Progenitor cell of endocrine pancreas (in vitro differentiated cells): Measurements from ENCODE around the gene OR52E4. TPM values are rescaled to one million over a fixed set of nuclear protein-coding genes. Genes with fewer than 3 reads are reported as not detected.

Source experiments
- DNase-seq: peaks from one replicate; pipeline ENCODE4 v3.0.0; 2021; ENCODE audit warnings: low spot score; ENCODE audit not compliant: unreplicated experiment
- H3K27ac Mint-ChIP-seq: 2 replicates; pipeline ENCODE4 v1.8.0; 2021; ENCODE audit warnings: mild to moderate bottlenecking, moderate library complexity, mixed read lengths
- H3K27me3 Mint-ChIP-seq: 2 replicates; pipeline ENCODE4 v1.8.0; 2021; ENCODE audit warnings: mixed read lengths
- H3K36me3 Mint-ChIP-seq: 2 replicates; pipeline ENCODE4 v1.8.0; 2022; ENCODE audit warnings: mixed read lengths; ENCODE audit not compliant: insufficient read depth
- H3K4me1 Mint-ChIP-seq: 2 replicates; pipeline ENCODE4 v1.8.0; 2021; ENCODE audit warnings: low read depth, mixed read lengths
- H3K4me3 Mint-ChIP-seq: 2 replicates; pipeline ENCODE4 v1.8.0; 2021; ENCODE audit warnings: low read depth, mild to moderate bottlenecking, moderate library complexity, mixed read lengths
- H3K9me3 Mint-ChIP-seq: 2 replicates; pipeline ENCODE4 v1.8.0; 2021; ENCODE audit warnings: low read depth, mixed read lengths
- total RNA-seq: library from RNA; stranded (reverse); gene quantifications from 2 replicates; pipeline ENCODE4 v1.2.1, GENCODE V29; 2021
- TF ChIP-seq, protein P1 (sequence below): fragments of 200-600 bp; sonication (generic); IDR thresholded peaks from one replicate; pipeline ENCODE4 v1.5.0; 2021; ENCODE audit warnings: antibody characterized with exemption, mild to moderate bottlenecking; ENCODE audit not compliant: unreplicated experiment

Gene OR52E4
- total RNA-seq, 1 donor from 2014 or later: not detected

GRCh38 chr11:5892908-5893307 is 12.5 kb downstream of the OR52E4 start, which contains the start of gene OR52E5:
Gene OR52E5 (plus strand): TSS chr11:5893208. CDS start chr11:5900777, 7,569 bp downstream.
- H3K27me3 Mint-ChIP-seq: peaks cover 6% of the 10 kb centered on the region
- no peaks in the 10 kb centered on the region for H3K4me1 Mint-ChIP-seq
- no peaks in the 10 kb centered on the region for H3K9me3 Mint-ChIP-seq
- no peak for DNase-seq
- TF ChIP-seq, protein P1, sequence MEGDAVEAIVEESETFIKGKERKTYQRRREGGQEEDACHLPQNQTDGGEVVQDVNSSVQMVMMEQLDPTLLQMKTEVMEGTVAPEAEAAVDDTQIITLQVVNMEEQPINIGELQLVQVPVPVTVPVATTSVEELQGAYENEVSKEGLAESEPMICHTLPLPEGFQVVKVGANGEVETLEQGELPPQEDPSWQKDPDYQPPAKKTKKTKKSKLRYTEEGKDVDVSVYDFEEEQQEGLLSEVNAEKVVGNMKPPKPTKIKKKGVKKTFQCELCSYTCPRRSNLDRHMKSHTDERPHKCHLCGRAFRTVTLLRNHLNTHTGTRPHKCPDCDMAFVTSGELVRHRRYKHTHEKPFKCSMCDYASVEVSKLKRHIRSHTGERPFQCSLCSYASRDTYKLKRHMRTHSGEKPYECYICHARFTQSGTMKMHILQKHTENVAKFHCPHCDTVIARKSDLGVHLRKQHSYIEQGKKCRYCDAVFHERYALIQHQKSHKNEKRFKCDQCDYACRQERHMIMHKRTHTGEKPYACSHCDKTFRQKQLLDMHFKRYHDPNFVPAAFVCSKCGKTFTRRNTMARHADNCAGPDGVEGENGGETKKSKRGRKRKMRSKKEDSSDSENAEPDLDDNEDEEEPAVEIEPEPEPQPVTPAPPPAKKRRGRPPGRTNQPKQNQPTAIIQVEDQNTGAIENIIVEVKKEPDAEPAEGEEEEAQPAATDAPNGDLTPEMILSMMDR: no peak
- H3K27ac Mint-ChIP-seq: no peak within 1 kb of the TSS
- H3K4me3 Mint-ChIP-seq: no peak within 1 kb of the TSS
- no peaks in the 10 kb centered on the region for H3K36me3 Mint-ChIP-seq

DNA sequence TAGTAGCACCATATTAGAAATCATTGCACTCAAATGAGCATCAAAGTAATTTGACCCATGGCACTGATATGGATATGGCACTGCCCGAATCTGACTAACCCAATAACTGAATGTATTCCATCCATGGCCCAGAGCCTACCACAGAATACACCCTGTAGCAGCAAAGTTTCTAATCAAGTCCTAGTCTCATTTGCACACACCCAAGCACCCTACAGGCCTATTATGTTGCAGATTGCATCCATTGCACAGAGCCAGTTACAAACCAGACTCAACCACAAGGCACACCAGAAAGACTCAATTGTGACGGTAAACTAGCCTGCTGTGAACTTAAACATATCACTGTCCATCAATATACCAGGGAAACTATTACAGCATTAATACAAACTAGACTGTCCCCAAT is 19.1 kb downstream of the OR52E4 start:
- H3K9me3 Mint-ChIP-seq: no peaks in the 10 kb centered on the region
- no peaks in the 10 kb centered on the region for H3K27me3 Mint-ChIP-seq
- no peak overlapping the region for H3K4me3 Mint-ChIP-seq
- H3K27ac Mint-ChIP-seq: no peak overlapping the region
- TF ChIP-seq, protein P1: no peak
- no peak for DNase-seq
- no peaks in the 10 kb centered on the region for H3K36me3 Mint-ChIP-seq
- H3K4me1 Mint-ChIP-seq: no peaks in the 10 kb centered on the region

- H3K4me1 Mint-ChIP-seq: no peaks in the 10 kb centered on the region
- H3K27ac Mint-ChIP-seq: no peak overlapping the region
- TF ChIP-seq, protein P1: no peak
- H3K36me3 Mint-ChIP-seq: no peaks in the 10 kb centered on the region
- no peak for DNase-seq
- no peak overlapping the region for H3K4me3 Mint-ChIP-seq
- no peaks in the 10 kb centered on the region for H3K27me3 Mint-ChIP-seq
- peaks cover 14% of the 10 kb centered on the region for H3K9me3 Mint-ChIP-seq
These were observed 30.1 kb downstream of the OR52E4 start for GRCh38 chr11:5910540-5910939.

- Mint-ChIP-seq H3K27me3 (no peaks in the 10 kb centered on the region), H3K4me3 (no peak overlapping the region), H3K27ac (peak overlapping the region; percentile 27), H3K36me3 (no peaks in the 10 kb centered on the region), H3K4me1 (no peaks in the 10 kb centered on the region), H3K9me3 (peaks cover 14% of the 10 kb centered on the region)
- no peak for DNase-seq
- TF ChIP-seq, protein P1: no peak
These were observed 42.5 kb downstream of the OR52E4 start for GRCh38 chr11:5922749-5923426.

- Mint-ChIP-seq H3K27me3 (no peaks in the 10 kb centered on the region), H3K36me3 (no peaks in the 10 kb centered on the region), H3K27ac (no peak overlapping the region), H3K9me3 (peaks cover 15% of the 10 kb centered on the region), H3K4me3 (no peak overlapping the region), H3K4me1 (no peaks in the 10 kb centered on the region)
- no peak for DNase-seq
- TF ChIP-seq, protein P1: no peak
These were observed 43.0 kb downstream of the OR52E4 start for GRCh38 chr11:5923427-5923776.
